ENCODE data around the gene CTBP2.

Gene CTBP2

GRCh38 chr10:125107166-125107949, 53.0 kb downstream of the CTBP2 start:
- no peak for DNase-seq (ENCODE audit: low read depth in 2 of 2, low spot score in 1 of 2)

- DNase-seq (ENCODE audit: low read depth in 2 of 2, low spot score in 1 of 2) = no peak
Measured at GRCh38 chr10:125106586-125106985, 53.8 kb downstream of the CTBP2 start.

GRCh38 chr10:125105706-125106255, 54.6 kb downstream of the CTBP2 start:
- no peak for DNase-seq (ENCODE audit: low read depth in 2 of 2, low spot score in 1 of 2)

- no peak for DNase-seq (ENCODE audit: low read depth in 2 of 2, low spot score in 1 of 2)
Measured at GRCh38 chr10:125105155-125105554, 55.2 kb downstream of the CTBP2 start.

GRCh38 chr10:125104559-125104958, 55.8 kb downstream of the CTBP2 start:
- DNase-seq (ENCODE audit: low read depth in 2 of 2, low spot score in 1 of 2) = no peak

GRCh38 chr10:125103924-125104323, 56.4 kb downstream of the CTBP2 start:
- DNase-seq (ENCODE audit: low read depth in 2 of 2, low spot score in 1 of 2) = no peak

- DNase-seq (ENCODE audit: low read depth in 2 of 2, low spot score in 1 of 2) = no peak
Measured at GRCh38 chr10:125103466-125103865, 56.9 kb downstream of the CTBP2 start.

- DNase-seq (ENCODE audit: low read depth in 2 of 2, low spot score in 1 of 2) = no peak
Measured at GRCh38 chr10:125102821-125103220, 57.5 kb downstream of the CTBP2 start.

GRCh38 chr10:125102246-125102645, 58.1 kb downstream of the CTBP2 start:
- DNase-seq (ENCODE audit: low read depth in 2 of 2, low spot score in 1 of 2) = no peak

- no peak for DNase-seq (ENCODE audit: low read depth in 2 of 2, low spot score in 1 of 2)
Measured at GRCh38 chr10:125101581-125101980, 58.8 kb downstream of the CTBP2 start.

GRCh38 chr10:125101049-125101448, 59.3 kb downstream of the CTBP2 start:
- no peak for DNase-seq (ENCODE audit: low read depth in 2 of 2, low spot score in 1 of 2)

GRCh38 chr10:125097409-125098070, 62.8 kb downstream of the CTBP2 start:
- DNase-seq (ENCODE audit: low read depth in 2 of 2, low spot score in 1 of 2) = no peak

- no peak for DNase-seq (ENCODE audit: low read depth in 2 of 2, low spot score in 1 of 2)
Measured at GRCh38 chr10:125096975-125097374, 63.4 kb downstream of the CTBP2 start.

GRCh38 chr10:125096371-125096770, 64.0 kb downstream of the CTBP2 start:
- DNase-seq (ENCODE audit: low read depth in 2 of 2, low spot score in 1 of 2) = no peak

GRCh38 chr10:125095776-125096175, 64.6 kb downstream of the CTBP2 start:
- no peak for DNase-seq (ENCODE audit: low read depth in 2 of 2, low spot score in 1 of 2)

GRCh38 chr10:125095228-125095627, 65.1 kb downstream of the CTBP2 start:
- DNase-seq (ENCODE audit: low read depth in 2 of 2, low spot score in 1 of 2) = no peak

GRCh38 chr10:125094806-125095205, 65.6 kb downstream of the CTBP2 start:
- no peak for DNase-seq (ENCODE audit: low read depth in 2 of 2, low spot score in 1 of 2)

GRCh38 chr10:125093974-125094705, 66.2 kb downstream of the CTBP2 start:
- DNase-seq (ENCODE audit: low read depth in 2 of 2, low spot score in 1 of 2) = no peak

- no peak for DNase-seq (ENCODE audit: low read depth in 2 of 2, low spot score in 1 of 2)
Measured at GRCh38 chr10:125093199-125093973, 67.0 kb downstream of the CTBP2 start.

- DNase-seq (ENCODE audit: low read depth in 2 of 2, low spot score in 1 of 2) = no peak
Measured at GRCh38 chr10:125092564-125093031, 67.8 kb downstream of the CTBP2 start.

GRCh38 chr10:125091891-125092290, 68.5 kb downstream of the CTBP2 start:
- DNase-seq (ENCODE audit: low read depth in 2 of 2, low spot score in 1 of 2) = no peak

Data from stimulated activated CD8-positive, alpha-beta memory T cell treated with anti-CD3 and anti-CD28 coated beads, Interleukin-4, amount 100 ng/mL, for 4 hours (primary cell).